ENCODE measurements around the gene CADPS2.

DNA sequence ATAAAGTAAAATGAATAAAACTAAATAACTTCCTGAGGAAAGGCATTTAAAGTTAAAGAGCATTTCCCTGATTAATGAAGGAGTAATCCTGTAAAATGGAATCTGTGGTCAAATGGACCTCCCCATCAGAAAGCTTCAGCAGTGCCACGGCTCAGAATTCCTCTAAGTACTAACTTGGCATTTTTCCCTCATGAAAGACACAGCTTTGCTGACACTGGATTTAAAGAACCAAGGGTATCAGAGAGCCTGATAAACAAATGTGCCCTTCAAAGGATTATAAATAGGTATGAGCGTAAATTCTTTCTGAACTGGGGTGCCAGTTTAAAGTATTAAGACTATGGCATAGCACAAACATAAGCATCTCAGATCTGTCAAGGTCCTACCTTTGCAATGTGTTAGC is 159.4 kb downstream of the CADPS2 start:
- TF ChIP-seq, protein P1, sequence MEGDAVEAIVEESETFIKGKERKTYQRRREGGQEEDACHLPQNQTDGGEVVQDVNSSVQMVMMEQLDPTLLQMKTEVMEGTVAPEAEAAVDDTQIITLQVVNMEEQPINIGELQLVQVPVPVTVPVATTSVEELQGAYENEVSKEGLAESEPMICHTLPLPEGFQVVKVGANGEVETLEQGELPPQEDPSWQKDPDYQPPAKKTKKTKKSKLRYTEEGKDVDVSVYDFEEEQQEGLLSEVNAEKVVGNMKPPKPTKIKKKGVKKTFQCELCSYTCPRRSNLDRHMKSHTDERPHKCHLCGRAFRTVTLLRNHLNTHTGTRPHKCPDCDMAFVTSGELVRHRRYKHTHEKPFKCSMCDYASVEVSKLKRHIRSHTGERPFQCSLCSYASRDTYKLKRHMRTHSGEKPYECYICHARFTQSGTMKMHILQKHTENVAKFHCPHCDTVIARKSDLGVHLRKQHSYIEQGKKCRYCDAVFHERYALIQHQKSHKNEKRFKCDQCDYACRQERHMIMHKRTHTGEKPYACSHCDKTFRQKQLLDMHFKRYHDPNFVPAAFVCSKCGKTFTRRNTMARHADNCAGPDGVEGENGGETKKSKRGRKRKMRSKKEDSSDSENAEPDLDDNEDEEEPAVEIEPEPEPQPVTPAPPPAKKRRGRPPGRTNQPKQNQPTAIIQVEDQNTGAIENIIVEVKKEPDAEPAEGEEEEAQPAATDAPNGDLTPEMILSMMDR (IDR thresholded peaks at IDR 0.05; ENCODE audit: low read depth, low read length, missing input control) = no peak
- TF ChIP-seq HNF4G (IDR thresholded peaks at IDR 0.05) (no peak), YY1 (IDR thresholded peaks at IDR 0.05) (no peak), TAF1 (conservative IDR thresholded peaks at IDR 0.05) (no peak), RAD21 (IDR thresholded peaks at IDR 0.05) (no peak), HNF4A (conservative IDR thresholded peaks at IDR 0.05) (no peak), GABPA (IDR thresholded peaks at IDR 0.05 in 1 of 2, conservative IDR thresholded peaks at IDR 0.05 in 1 of 2) (no peak)
- TF ChIP-seq, protein P2, sequence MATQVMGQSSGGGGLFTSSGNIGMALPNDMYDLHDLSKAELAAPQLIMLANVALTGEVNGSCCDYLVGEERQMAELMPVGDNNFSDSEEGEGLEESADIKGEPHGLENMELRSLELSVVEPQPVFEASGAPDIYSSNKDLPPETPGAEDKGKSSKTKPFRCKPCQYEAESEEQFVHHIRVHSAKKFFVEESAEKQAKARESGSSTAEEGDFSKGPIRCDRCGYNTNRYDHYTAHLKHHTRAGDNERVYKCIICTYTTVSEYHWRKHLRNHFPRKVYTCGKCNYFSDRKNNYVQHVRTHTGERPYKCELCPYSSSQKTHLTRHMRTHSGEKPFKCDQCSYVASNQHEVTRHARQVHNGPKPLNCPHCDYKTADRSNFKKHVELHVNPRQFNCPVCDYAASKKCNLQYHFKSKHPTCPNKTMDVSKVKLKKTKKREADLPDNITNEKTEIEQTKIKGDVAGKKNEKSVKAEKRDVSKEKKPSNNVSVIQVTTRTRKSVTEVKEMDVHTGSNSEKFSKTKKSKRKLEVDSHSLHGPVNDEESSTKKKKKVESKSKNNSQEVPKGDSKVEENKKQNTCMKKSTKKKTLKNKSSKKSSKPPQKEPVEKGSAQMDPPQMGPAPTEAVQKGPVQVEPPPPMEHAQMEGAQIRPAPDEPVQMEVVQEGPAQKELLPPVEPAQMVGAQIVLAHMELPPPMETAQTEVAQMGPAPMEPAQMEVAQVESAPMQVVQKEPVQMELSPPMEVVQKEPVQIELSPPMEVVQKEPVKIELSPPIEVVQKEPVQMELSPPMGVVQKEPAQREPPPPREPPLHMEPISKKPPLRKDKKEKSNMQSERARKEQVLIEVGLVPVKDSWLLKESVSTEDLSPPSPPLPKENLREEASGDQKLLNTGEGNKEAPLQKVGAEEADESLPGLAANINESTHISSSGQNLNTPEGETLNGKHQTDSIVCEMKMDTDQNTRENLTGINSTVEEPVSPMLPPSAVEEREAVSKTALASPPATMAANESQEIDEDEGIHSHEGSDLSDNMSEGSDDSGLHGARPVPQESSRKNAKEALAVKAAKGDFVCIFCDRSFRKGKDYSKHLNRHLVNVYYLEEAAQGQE (IDR thresholded peaks at IDR 0.05) = no peak
- TF ChIP-seq, protein P3, sequence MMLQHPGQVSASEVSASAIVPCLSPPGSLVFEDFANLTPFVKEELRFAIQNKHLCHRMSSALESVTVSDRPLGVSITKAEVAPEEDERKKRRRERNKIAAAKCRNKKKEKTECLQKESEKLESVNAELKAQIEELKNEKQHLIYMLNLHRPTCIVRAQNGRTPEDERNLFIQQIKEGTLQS (IDR thresholded peaks at IDR 0.05) = no peak
- TF ChIP-seq, protein P4, sequence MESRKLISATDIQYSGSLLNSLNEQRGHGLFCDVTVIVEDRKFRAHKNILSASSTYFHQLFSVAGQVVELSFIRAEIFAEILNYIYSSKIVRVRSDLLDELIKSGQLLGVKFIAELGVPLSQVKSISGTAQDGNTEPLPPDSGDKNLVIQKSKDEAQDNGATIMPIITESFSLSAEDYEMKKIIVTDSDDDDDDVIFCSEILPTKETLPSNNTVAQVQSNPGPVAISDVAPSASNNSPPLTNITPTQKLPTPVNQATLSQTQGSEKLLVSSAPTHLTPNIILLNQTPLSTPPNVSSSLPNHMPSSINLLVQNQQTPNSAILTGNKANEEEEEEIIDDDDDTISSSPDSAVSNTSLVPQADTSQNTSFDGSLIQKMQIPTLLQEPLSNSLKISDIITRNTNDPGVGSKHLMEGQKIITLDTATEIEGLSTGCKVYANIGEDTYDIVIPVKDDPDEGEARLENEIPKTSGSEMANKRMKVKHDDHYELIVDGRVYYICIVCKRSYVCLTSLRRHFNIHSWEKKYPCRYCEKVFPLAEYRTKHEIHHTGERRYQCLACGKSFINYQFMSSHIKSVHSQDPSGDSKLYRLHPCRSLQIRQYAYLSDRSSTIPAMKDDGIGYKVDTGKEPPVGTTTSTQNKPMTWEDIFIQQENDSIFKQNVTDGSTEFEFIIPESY (IDR thresholded peaks at IDR 0.05) = no peak
- TF ChIP-seq, protein P5, sequence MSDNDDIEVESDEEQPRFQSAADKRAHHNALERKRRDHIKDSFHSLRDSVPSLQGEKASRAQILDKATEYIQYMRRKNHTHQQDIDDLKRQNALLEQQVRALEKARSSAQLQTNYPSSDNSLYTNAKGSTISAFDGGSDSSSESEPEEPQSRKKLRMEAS (IDR thresholded peaks at IDR 0.05) = no peak

All from liver (tissue), 3 donors.